ENCODE data around the gene HDGFL3. TPM values are rescaled to one million over a fixed set of nuclear protein-coding genes. Genes with fewer than 3 reads are reported as not detected.
"Not testable (repeated sequence)": the region's sequence is repeated elsewhere in the genome, so short reads cannot be mapped to it uniquely, and the experiment has no call there.

Gene HDGFL3
- total and polyA plus RNA-seq, 5 donors from 2014 or later, result 0.07 to 1.2 (median 0.26) TPM; not detected in 2

GRCh38 chr15:83169576-83169975 is 38.0 kb downstream of the HDGFL3 start:
- H3K27ac Mint-ChIP-seq, result not testable (repeated sequence)

GRCh38 chr15:83166830-83167229 is 40.8 kb downstream of the HDGFL3 start:
- H3K36me3 Mint-ChIP-seq, result peaks cover 4% of the 10 kb centered on the region
- ATAC-seq (ENCODE audit: low read depth in 2 of 2), result no peak
- peaks cover 0 to 14% (median 4%) of the 10 kb centered on the region in 7 donors for H3K9me3 Mint-ChIP-seq
- H3K9me3 ChIP-seq (ENCODE audit: control insufficient read depth in 2 of 2, low read length in 2 of 2), result peaks cover 3 to 7% of the 10 kb centered on the region in 2 experiments
- DNase-seq, result no peak
- peaks cover 19% of the 10 kb centered on the region for H3K27me3 Mint-ChIP-seq
- H3K36me3 ChIP-seq (ENCODE audit: control insufficient read depth, insufficient read depth, low read length), result no peaks in the 10 kb centered on the region
- H3K4me1 Mint-ChIP-seq, result no peaks in the 10 kb centered on the region
- no peaks in the 10 kb centered on the region for H3K4me1 ChIP-seq (ENCODE audit: control insufficient read depth, insufficient read depth, low read length, poor library complexity, severe bottlenecking)
- H3K27me3 ChIP-seq (ENCODE audit: control insufficient read depth, insufficient read depth, low read length), result peaks cover 9% of the 10 kb centered on the region
- no peak overlapping the region for H3K4me3 ChIP-seq (ENCODE audit: low read depth, low read length)
- H3K4me3 Mint-ChIP-seq, result no peak overlapping the region
- no peak overlapping the region for H3K27ac Mint-ChIP-seq
- no peak overlapping the region for H3K27ac ChIP-seq (ENCODE audit: insufficient read depth, low read length, poor library complexity, severe bottlenecking)

More at GRCh38 chr15:83169576-83169975, 38.0 kb downstream of the HDGFL3 start:
- H3K4me3 Mint-ChIP-seq; DNase-seq; H3K9me3 ChIP-seq (ENCODE audit: control insufficient read depth in 2 of 2, low read length in 2 of 2); H3K27ac ChIP-seq (ENCODE audit: insufficient read depth, low read length, poor library complexity, severe bottlenecking); H3K4me1 ChIP-seq (ENCODE audit: control insufficient read depth, insufficient read depth, low read length, poor library complexity, severe bottlenecking); H3K27me3 ChIP-seq (ENCODE audit: control insufficient read depth, insufficient read depth, low read length); H3K36me3 ChIP-seq (ENCODE audit: control insufficient read depth, insufficient read depth, low read length); H3K4me3 ChIP-seq (ENCODE audit: low read depth, low read length); ATAC-seq (ENCODE audit: low read depth in 2 of 2); H3K27me3 Mint-ChIP-seq; H3K36me3 Mint-ChIP-seq; H3K4me1 Mint-ChIP-seq: not testable (repeated sequence)
- peaks cover 0 to 12% (median 4%) of the 10 kb centered on the region in 7 donors for H3K9me3 Mint-ChIP-seq

DNA sequence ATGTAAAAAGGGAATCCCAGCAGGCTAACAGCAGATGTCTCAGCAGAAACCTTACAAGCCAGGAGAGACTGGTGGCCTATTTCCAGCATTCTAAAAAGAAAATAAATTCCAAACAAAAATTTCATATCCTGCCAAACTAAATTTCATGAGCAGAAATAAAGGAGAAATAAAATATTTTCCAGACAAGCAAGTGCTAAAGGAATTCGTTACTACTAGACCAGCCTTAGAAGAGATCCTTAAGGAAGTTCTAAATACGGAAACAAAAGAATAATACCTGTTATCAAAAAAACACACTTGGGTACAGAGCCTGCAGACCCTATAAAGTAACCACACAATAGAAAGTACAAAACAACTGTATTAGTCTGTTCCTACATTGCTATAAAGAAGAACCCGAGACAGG is 41.4 kb downstream of the HDGFL3 start:
- Histone ChIP-seq H3K36me3 (ENCODE audit: control insufficient read depth, insufficient read depth, low read length) (no peaks in the 10 kb centered on the region), H3K27ac (ENCODE audit: insufficient read depth, low read length, poor library complexity, severe bottlenecking) (no peak overlapping the region), H3K27me3 (ENCODE audit: control insufficient read depth, insufficient read depth, low read length) (peaks cover 11% of the 10 kb centered on the region), H3K9me3 (ENCODE audit: control insufficient read depth in 2 of 2, low read length in 2 of 2) (peaks cover 3 to 7% of the 10 kb centered on the region in 2 experiments), H3K4me1 (ENCODE audit: control insufficient read depth, insufficient read depth, low read length, poor library complexity, severe bottlenecking) (no peaks in the 10 kb centered on the region), H3K4me3 (ENCODE audit: low read depth, low read length) (no peak overlapping the region)
- no peaks in the 10 kb centered on the region for H3K4me1 Mint-ChIP-seq
- ATAC-seq (ENCODE audit: low read depth in 2 of 2), result no peak
- peaks cover 0 to 14% (median 4%) of the 10 kb centered on the region in 7 donors for H3K9me3 Mint-ChIP-seq
- peaks cover 21% of the 10 kb centered on the region for H3K27me3 Mint-ChIP-seq
- H3K27ac Mint-ChIP-seq, result no peak overlapping the region
- peaks cover 4% of the 10 kb centered on the region for H3K36me3 Mint-ChIP-seq
- no peak for DNase-seq
- H3K4me3 Mint-ChIP-seq, result no peak overlapping the region

DNA sequence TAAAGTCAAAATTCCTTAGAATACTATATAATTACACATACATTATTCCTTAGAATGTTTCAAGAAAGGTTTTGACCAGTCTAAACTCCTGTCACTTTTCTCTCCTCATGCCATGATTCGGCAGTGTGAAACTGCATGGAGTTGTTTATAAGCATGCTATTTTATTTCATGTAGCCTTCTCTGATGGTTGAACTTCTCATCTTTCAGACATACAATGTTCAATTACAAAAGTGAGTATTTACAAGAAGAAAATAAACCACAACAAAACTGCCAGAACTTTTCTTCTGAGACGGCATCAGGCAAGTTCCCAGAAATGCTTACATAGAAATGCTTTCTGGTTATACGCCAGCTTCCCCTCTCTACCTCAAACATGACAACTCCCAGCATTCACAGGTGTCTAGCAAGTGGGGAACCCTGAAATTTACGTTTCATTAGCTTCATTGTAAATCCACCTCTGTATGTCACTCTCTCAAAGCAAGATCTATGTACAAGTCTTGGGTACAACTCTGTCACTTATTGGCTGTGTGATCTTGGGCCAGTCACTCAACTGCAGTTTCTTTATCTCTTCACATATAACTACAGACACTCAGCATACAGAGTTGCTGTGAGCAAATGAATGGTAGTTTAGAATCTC is 42.7 kb downstream of the HDGFL3 start:
- peaks cover 3 to 7% of the 10 kb centered on the region in 2 experiments for H3K9me3 ChIP-seq (ENCODE audit: control insufficient read depth in 2 of 2, low read length in 2 of 2)
- Mint-ChIP-seq H3K27ac (no peak overlapping the region), H3K36me3 (peaks cover 4% of the 10 kb centered on the region), H3K9me3 (peaks cover 0 to 14% (median 4%) of the 10 kb centered on the region in 7 donors), H3K4me1 (no peaks in the 10 kb centered on the region), H3K27me3 (peaks cover 28% of the 10 kb centered on the region), H3K4me3 (no peak overlapping the region)
- H3K4me3 ChIP-seq (ENCODE audit: low read depth, low read length), result no peak overlapping the region
- peaks cover 16% of the 10 kb centered on the region for H3K27me3 ChIP-seq (ENCODE audit: control insufficient read depth, insufficient read depth, low read length)
- H3K4me1 ChIP-seq (ENCODE audit: control insufficient read depth, insufficient read depth, low read length, poor library complexity, severe bottlenecking), result no peaks in the 10 kb centered on the region
- ATAC-seq (ENCODE audit: low read depth in 2 of 2) (no peak), DNase-seq (peak in 1 of 3 donors; percentile 55)
- no peak overlapping the region for H3K27ac ChIP-seq (ENCODE audit: insufficient read depth, low read length, poor library complexity, severe bottlenecking)
- H3K36me3 ChIP-seq (ENCODE audit: control insufficient read depth, insufficient read depth, low read length), result no peaks in the 10 kb centered on the region

DNA sequence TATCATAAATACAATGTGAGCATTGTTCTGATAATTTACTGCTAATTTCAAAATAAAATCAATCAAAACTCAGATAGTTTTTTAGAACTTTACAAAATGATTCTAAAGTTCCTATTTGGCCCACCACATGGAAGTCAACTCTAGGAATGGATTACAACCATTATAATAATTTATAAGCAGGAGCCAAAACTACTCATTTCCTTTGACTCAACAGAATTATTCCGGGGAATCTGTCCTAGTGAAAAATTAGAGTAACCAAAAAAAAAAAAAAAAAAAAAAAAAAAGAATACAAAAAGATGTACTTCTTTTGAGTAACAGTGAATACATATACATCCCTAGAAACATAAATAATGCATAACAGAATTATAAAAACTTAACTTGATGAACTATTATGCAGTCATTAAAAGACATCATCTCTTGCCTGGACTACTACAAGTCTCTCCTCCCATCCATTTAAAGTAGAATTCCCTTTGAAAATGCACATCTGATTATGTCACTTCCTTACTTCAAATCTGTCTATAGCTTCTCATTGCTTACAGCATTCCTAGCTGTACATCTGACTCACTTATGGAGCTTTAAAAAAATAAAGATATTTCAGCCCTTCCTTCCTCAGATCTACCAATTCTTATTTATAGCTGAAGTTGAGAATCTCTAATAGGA is 43.4 kb downstream of the HDGFL3 start:
- no peaks in the 10 kb centered on the region for H3K36me3 ChIP-seq (ENCODE audit: control insufficient read depth, insufficient read depth, low read length)
- H3K27ac ChIP-seq (ENCODE audit: insufficient read depth, low read length, poor library complexity, severe bottlenecking), result no peak overlapping the region
- no peak for DNase-seq
- no peak overlapping the region for H3K27ac Mint-ChIP-seq
- peaks cover 34% of the 10 kb centered on the region for H3K27me3 Mint-ChIP-seq
- H3K36me3 Mint-ChIP-seq, result peaks cover 9% of the 10 kb centered on the region
- peaks cover 3 to 7% of the 10 kb centered on the region in 2 experiments for H3K9me3 ChIP-seq (ENCODE audit: control insufficient read depth in 2 of 2, low read length in 2 of 2)
- H3K4me3 ChIP-seq (ENCODE audit: low read depth, low read length), result no peak overlapping the region
- H3K4me1 Mint-ChIP-seq, result no peaks in the 10 kb centered on the region
- no peak for ATAC-seq (ENCODE audit: low read depth in 2 of 2)
- no peak overlapping the region for H3K4me3 Mint-ChIP-seq
- no peaks in the 10 kb centered on the region for H3K4me1 ChIP-seq (ENCODE audit: control insufficient read depth, insufficient read depth, low read length, poor library complexity, severe bottlenecking)
- H3K27me3 ChIP-seq (ENCODE audit: control insufficient read depth, insufficient read depth, low read length), result peaks cover 17% of the 10 kb centered on the region
- H3K9me3 Mint-ChIP-seq, result peaks cover 0 to 14% (median 4%) of the 10 kb centered on the region in 7 donors

GRCh38 chr15:83163032-83163431 is 44.6 kb downstream of the HDGFL3 start:
- Mint-ChIP-seq H3K4me3 (no peak overlapping the region), H3K27ac (no peak overlapping the region)

DNA sequence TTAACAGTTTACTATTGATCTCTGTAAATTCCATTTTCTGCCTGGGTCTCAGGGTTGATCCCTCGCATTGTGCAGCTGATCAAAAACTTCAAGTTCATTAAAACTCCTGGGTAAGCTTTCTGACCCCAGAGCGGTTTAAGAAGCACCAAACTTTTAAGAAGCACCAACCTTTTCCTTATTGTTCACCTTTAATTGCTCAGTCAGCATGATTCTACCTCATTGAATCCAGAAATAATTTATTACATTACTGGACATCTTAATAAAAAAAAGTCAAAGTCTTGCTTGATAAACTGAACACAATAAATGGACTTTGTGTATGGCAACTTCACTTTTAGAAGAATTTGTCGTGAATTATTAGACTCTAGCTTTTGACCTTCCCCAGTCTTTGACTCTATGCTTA is 46.9 kb downstream of the HDGFL3 start:
- Histone ChIP-seq H3K9me3 (ENCODE audit: control insufficient read depth in 2 of 2, low read length in 2 of 2) (no peaks in the 10 kb centered on the region), H3K4me3 (ENCODE audit: low read depth, low read length) (no peak overlapping the region), H3K27ac (ENCODE audit: insufficient read depth, low read length, poor library complexity, severe bottlenecking) (no peak overlapping the region), H3K4me1 (ENCODE audit: control insufficient read depth, insufficient read depth, low read length, poor library complexity, severe bottlenecking) (no peaks in the 10 kb centered on the region), H3K36me3 (ENCODE audit: control insufficient read depth, insufficient read depth, low read length) (no peaks in the 10 kb centered on the region), H3K27me3 (ENCODE audit: control insufficient read depth, insufficient read depth, low read length) (peaks cover 14% of the 10 kb centered on the region)
- DNase-seq (no peak), ATAC-seq (ENCODE audit: low read depth in 2 of 2) (no peak)
- Mint-ChIP-seq H3K9me3 (peaks cover 0 to 2% (median 0%) of the 10 kb centered on the region in 7 donors), H3K4me3 (no peak overlapping the region), H3K4me1 (no peaks in the 10 kb centered on the region), H3K27ac (no peak overlapping the region), H3K27me3 (peaks cover 47% of the 10 kb centered on the region), H3K36me3 (peaks cover 5% of the 10 kb centered on the region)

More at GRCh38 chr15:83163032-83163431, 44.6 kb downstream of the HDGFL3 start:
- DNase-seq (peak in 1 of 3 donors; percentile 9), ATAC-seq (ENCODE audit: low read depth in 2 of 2) (no peak)
- H3K36me3 Mint-ChIP-seq, result peaks cover 9% of the 10 kb centered on the region
- Histone ChIP-seq H3K27ac (ENCODE audit: insufficient read depth, low read length, poor library complexity, severe bottlenecking) (no peak overlapping the region), H3K4me3 (ENCODE audit: low read depth, low read length) (no peak overlapping the region), H3K36me3 (ENCODE audit: control insufficient read depth, insufficient read depth, low read length) (no peaks in the 10 kb centered on the region), H3K4me1 (ENCODE audit: control insufficient read depth, insufficient read depth, low read length, poor library complexity, severe bottlenecking) (no peaks in the 10 kb centered on the region), H3K27me3 (ENCODE audit: control insufficient read depth, insufficient read depth, low read length) (peaks cover 17% of the 10 kb centered on the region), H3K9me3 (ENCODE audit: control insufficient read depth in 2 of 2, low read length in 2 of 2) (peaks cover 3 to 7% of the 10 kb centered on the region in 2 experiments)
- H3K9me3 Mint-ChIP-seq, result peaks cover 0 to 14% (median 4%) of the 10 kb centered on the region in 7 donors
- peaks cover 37% of the 10 kb centered on the region for H3K27me3 Mint-ChIP-seq
- H3K4me1 Mint-ChIP-seq, result no peaks in the 10 kb centered on the region

Measured in CD4-positive, CD25-positive, alpha-beta regulatory T cell (primary cell).